Measurements from ENCODE around the gene CNOT10.

- TF ChIP-seq, protein P1, sequence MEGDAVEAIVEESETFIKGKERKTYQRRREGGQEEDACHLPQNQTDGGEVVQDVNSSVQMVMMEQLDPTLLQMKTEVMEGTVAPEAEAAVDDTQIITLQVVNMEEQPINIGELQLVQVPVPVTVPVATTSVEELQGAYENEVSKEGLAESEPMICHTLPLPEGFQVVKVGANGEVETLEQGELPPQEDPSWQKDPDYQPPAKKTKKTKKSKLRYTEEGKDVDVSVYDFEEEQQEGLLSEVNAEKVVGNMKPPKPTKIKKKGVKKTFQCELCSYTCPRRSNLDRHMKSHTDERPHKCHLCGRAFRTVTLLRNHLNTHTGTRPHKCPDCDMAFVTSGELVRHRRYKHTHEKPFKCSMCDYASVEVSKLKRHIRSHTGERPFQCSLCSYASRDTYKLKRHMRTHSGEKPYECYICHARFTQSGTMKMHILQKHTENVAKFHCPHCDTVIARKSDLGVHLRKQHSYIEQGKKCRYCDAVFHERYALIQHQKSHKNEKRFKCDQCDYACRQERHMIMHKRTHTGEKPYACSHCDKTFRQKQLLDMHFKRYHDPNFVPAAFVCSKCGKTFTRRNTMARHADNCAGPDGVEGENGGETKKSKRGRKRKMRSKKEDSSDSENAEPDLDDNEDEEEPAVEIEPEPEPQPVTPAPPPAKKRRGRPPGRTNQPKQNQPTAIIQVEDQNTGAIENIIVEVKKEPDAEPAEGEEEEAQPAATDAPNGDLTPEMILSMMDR (optimal IDR thresholded peaks at IDR 0.05 in 1 of 3, IDR thresholded peaks at IDR 0.05 in 1 of 3, conservative IDR thresholded peaks at IDR 0.05 in 1 of 3; ENCODE audit: extremely low read depth in 1 of 3, insufficient read depth in 2 of 3, low read length in 3 of 3), result no peak
- TF ChIP-seq EZH2 (IDR thresholded peaks at IDR 0.05; ENCODE audit: low read length), result no peak
Observed at GRCh38 chr3:32815841-32816438, 131.0 kb downstream of the CNOT10 start.

All from keratinocyte (primary cell).